GM13977 (cell line): ENCODE measurements around the gene SLC16A12.
A peak's percentile ranks its signal among the peaks of the same experiment; 100 is the strongest.

Source experiments
- DNase-seq: peaks from one replicate; pipeline ENCODE4 v3.0.0; 2012; ENCODE audit warnings: low spot score
- in situ Hi-C: fragments of 300-500 bp; cut with MboI; formaldehyde crosslinking; loops from one replicate; pipeline ENCODE4 v1.12.0; 2022; ENCODE audit warnings: low sequenced_read_pairs, low pct_unique_long_range_greater_than_20kb, mixed read lengths, inconsistent platforms; ENCODE audit not compliant: unreplicated experiment
- TF ChIP-seq, protein P1 (sequence below): IDR thresholded peaks from 2 replicates; pipeline ENCODE4 v1.5.1; 2012; ENCODE audit warnings: mild to moderate bottlenecking, control low read depth; ENCODE audit not compliant: insufficient read depth; ENCODE audit errors: extremely low read depth, missing control alignments

SLC16A12 gene

DNA sequence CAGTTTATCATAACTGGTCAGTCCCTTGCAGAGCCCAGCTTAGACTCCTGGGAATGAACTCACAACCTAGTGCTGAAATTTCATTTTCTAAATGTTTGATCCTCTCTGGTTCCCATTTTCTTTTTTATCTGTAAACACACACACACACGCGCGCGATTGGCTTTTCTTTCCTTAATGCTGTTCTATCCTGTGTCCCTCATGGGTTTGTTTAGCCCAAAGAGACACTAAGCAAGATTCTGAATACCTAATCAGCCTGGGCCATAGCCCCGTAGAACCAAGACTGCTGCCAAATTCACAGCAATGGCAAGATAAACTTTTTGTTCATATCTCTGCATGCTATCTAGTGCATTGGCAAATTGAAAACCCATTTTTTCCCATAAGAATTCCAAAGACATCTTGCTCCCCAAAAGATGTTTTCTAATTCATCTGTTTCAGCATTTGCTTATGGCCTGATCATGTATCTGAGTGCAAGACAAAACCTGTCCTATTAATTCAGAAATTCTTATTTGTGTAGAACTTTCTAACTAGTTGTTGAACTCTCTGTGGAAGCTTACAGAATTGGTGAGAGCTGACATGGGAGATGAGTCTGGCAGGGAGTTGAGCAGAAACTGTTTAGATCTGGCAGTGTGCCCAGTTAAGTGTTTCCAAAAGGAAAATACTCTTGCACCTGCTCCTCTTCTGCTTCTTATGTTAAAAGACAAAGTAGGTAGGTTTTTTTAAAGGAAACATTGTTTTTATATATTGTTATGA, 144.7 kb downstream of the SLC16A12 start:
- no peak for DNase-seq
- TF ChIP-seq, protein P1, sequence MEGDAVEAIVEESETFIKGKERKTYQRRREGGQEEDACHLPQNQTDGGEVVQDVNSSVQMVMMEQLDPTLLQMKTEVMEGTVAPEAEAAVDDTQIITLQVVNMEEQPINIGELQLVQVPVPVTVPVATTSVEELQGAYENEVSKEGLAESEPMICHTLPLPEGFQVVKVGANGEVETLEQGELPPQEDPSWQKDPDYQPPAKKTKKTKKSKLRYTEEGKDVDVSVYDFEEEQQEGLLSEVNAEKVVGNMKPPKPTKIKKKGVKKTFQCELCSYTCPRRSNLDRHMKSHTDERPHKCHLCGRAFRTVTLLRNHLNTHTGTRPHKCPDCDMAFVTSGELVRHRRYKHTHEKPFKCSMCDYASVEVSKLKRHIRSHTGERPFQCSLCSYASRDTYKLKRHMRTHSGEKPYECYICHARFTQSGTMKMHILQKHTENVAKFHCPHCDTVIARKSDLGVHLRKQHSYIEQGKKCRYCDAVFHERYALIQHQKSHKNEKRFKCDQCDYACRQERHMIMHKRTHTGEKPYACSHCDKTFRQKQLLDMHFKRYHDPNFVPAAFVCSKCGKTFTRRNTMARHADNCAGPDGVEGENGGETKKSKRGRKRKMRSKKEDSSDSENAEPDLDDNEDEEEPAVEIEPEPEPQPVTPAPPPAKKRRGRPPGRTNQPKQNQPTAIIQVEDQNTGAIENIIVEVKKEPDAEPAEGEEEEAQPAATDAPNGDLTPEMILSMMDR, result no peak
- in situ Hi-C loops, result no loop called here

GRCh38 chr10:89389254-89389653, 146.1 kb downstream of the SLC16A12 start:
- peak; percentile 29 for DNase-seq

GRCh38 chr10:89388806-89389205, 146.6 kb downstream of the SLC16A12 start:
- DNase-seq, result no peak
- TF ChIP-seq, protein P1, result no peak
- in situ Hi-C loops, result loop anchor here (10.0 kb wide), 1 partner anchor 134 kb away; the partner anchor contains the start of gene LIPA

More at GRCh38 chr10:89389254-89389653, 146.1 kb downstream of the SLC16A12 start:
- in situ Hi-C loops, result loop anchor here (10.0 kb wide), 1 partner anchor 134 kb away; the partner anchor contains the start of gene LIPA
- TF ChIP-seq, protein P1, result peak; percentile 45

- TF ChIP-seq, protein P1, result no peak
- in situ Hi-C loops, result loop anchor here (10.0 kb wide), 1 partner anchor 130 kb away; the partner anchor contains the start of gene LIPA
- no peak for DNase-seq
These were observed 150.7 kb downstream of the SLC16A12 start for GRCh38 chr10:89384474-89385340.

DNA sequence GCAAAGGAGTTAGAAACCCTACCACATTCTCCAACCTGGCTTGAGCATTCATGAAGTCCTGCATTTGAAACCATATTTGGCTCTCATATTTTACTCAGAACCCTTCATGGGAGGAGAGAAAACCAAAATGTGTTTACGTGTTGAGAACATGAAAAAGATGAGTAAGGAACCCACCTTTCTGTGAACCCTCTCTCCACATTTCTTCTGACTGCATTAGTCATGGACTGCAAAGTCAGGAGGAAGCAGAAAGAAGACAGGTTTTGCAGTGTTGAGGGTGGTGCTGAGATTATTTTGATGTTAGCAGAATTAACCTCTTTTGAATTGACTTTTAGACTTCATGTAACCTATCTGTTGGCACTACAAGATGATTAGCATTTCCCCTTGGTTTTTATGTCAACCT, 152.6 kb downstream of the SLC16A12 start:
- TF ChIP-seq, protein P1, result no peak
- in situ Hi-C loops, result loop anchor here (10.0 kb wide), 1 partner anchor 128 kb away; the partner anchor contains the start of gene LIPA
- no peak for DNase-seq
